Activated gamma-delta T cell treated with anti-CD3 and anti-CD28 coated beads, Interleukin-2, amount 50 U/mL, for 16 hours (primary cell): ENCODE results near the gene NKAIN2.
"Not testable (repeated sequence)": the region's sequence is repeated elsewhere in the genome, so short reads cannot be mapped to it uniquely, and the experiment has no call there.

Experiments used
- DNase-seq: peaks from one replicate; pipeline ENCODE4 v3.0.0-alpha.2; 2020; ENCODE audit warnings: low read depth

The NKAIN2 gene

GRCh38 chr6:123895346-123895745 lies 91.7 kb downstream of the NKAIN2 start:
- no peak for DNase-seq

- no peak for DNase-seq
Observed at GRCh38 chr6:123895806-123896205, 92.1 kb downstream of the NKAIN2 start.

DNA sequence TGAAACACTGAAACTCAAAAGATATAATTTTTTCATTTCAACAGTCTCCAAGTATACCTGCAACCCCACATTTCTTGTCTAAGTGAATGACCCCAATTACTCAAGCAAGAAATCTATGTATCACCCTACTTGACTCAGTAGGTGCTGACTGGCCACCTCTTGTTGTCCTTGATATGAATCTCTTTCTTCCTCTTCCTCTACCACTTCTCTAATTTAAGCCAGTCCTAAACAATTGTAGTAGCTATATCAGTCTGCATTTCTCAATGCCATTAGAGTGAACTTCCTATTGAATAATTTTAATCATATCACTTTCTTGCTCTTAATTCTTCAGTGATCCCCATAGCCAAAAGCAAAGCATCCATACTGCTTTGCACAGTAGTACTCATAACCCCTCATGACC lies 93.2 kb downstream of the NKAIN2 start:
- DNase-seq, result no peak

GRCh38 chr6:123897965-123898364 lies 94.3 kb downstream of the NKAIN2 start:
- no peak for DNase-seq

DNA sequence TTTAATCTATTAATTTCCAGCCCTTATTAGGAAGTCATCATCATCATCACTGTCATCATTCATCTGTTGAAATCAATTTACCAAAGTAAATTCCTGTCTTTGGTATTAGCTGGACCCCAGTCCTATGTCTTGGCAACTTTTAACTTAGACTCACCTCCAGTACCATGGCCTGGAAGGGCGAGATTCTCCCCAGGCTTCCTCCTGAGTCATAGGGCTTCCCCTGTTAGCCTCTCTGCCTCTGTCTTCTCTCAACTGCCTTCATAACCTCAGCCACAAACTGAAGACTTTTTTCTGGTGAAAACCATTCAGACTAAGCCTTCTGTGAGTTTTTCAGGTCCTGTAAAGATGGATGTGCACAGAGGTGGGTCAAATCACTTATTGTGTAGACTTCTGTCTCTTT lies 95.0 kb downstream of the NKAIN2 start:
- no peak for DNase-seq

DNA sequence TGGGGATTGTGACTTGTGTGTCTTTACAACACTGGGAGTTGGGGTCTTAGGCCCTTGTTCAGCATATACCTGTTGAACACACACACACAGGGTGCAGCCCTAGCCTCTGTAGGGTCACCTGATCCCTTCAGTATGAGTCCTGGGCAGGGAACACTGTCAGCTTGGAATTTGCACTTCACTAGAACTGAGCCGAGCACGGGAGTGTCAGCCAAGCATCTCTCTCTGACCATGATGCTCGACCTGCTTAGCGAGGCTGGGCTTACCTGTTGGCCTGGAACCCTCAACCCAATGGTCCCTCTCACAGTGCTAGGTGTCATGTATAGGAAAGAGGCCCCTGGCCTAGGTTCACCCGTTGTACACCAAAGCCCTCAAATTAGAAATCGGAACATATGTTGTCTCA lies 96.1 kb downstream of the NKAIN2 start:
- no peak for DNase-seq

DNA sequence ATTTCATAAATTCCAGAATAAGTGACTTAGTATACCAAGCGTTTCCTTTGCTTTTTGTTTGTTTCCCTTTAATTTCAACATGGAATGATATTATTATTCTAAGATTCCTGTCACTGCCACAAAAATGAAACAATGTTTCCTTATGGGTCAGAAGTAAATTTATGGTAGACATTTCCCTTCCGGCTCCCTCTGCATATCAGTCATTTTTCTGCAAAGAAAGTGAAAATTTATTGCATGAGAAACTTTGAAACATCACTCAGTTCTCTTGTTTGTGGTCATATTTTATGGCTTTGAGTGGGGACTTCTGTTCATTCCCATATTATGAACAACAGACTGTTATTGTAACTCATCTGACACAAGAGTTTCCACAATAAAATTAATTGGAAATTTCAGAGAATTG lies 97.8 kb downstream of the NKAIN2 start:
- DNase-seq, result no peak

- no peak for DNase-seq
Observed at GRCh38 chr6:123902738-123903313, 99.2 kb downstream of the NKAIN2 start.

DNA sequence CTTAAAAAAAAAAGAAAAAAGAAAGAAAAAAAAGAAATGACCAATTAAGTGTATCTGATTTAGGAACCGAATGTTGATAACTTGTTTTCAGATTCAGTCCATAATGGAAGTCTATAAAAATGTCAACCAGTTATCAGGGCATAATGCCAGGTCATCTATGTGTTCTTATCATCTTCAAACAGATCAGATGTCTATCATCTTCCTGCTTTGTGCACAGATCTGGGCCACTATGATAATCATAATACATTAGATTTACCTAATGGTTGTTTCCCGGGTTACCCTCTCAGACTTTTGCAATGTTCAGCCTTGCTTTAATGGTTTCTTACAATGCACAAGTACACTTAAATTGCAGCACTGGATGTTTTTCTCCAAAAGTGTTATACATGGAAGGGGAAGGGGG lies 100.6 kb downstream of the NKAIN2 start:
- no peak for DNase-seq

DNA sequence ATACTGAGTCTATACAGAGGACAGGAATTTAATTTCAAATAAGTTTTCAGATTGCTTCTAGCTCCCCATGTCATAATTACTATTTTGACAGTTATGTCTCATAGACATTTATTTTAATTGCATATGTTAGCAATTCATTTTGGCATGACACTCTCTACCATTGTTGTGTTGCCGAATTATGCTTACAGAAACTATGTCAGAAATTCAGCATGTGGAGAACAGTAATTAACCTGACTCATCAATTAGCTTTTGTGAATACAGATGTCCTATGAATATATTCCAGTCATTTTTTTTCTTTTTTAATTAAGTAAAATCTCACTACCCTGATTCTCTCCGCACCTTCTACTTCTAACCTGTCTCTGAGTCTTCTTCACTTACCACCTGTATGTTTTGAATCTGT lies 105.1 kb downstream of the NKAIN2 start:
- DNase-seq, result no peak

GRCh38 chr6:123909989-123910388 lies 106.3 kb downstream of the NKAIN2 start:
- DNase-seq, result no peak

DNA sequence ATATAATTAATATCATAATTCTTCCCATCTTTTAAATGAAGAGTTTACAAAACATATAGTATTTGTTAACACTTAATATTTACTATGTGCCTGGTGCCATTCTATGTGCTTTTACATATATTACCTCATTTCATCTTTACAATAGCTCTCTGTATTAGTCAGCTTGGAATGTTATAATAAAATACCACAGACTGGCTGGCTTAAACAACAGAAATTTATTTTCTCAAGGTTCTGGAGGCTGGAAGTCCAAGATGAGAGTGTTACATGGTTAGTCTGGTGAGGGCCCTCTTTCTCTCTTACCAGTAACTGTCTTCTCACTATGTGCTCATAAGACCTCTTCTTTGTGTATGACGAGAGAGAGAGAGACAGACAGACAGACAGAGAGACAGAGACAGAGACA lies 110.2 kb downstream of the NKAIN2 start:
- no peak for DNase-seq

GRCh38 chr6:123923379-123923778 lies 119.7 kb downstream of the NKAIN2 start:
- not testable (repeated sequence) for DNase-seq

- no peak for DNase-seq
Observed at GRCh38 chr6:123925350-123925749, 121.7 kb downstream of the NKAIN2 start.

- no peak for DNase-seq
Observed at GRCh38 chr6:123925842-123926399, 122.3 kb downstream of the NKAIN2 start.

DNA sequence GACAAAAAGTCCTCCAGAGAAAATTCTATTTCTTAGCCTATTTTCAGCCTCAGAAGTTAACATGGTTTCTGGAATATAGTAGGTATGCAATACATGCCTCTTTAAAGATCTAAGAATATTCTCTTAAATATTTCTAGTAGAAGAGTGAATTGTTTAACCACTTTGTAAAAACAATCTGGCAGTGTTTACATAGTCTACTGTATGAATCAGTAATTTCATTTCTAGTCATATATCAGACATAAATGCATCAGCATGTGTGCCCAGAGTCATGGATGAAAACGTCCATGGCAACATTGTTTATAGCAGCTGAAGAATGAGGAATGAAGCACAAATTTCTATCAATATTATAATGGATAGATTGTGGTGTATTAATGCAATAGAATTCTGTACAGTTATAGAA lies 124.9 kb downstream of the NKAIN2 start:
- no peak for DNase-seq

- no peak for DNase-seq
Observed at GRCh38 chr6:123931928-123932327, 128.3 kb downstream of the NKAIN2 start.

DNA sequence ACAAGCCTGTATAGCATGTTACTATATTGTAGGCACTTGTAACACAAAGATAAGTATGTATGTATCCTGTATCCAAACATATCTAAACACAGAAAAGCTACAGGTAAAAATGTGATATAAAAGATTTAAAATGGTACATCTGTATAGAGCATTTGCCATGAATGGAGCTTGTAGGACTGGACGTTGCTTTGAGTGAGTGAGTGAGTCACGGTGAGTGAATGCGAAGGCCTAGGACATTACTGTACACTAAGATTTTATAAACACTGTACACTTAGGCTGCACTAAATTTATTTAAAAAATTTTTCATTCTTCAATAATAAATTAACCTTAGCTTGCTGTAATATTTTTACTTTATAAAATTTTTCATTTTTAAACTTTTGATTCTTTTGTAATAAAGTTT lies 136.9 kb downstream of the NKAIN2 start:
- no peak for DNase-seq

- DNase-seq, result no peak
Observed at GRCh38 chr6:123941855-123942254, 138.2 kb downstream of the NKAIN2 start.

- no peak for DNase-seq
Observed at GRCh38 chr6:123945386-123945785, 141.7 kb downstream of the NKAIN2 start.

- DNase-seq, result no peak
Observed at GRCh38 chr6:123953920-123954319, 150.3 kb downstream of the NKAIN2 start.

DNA sequence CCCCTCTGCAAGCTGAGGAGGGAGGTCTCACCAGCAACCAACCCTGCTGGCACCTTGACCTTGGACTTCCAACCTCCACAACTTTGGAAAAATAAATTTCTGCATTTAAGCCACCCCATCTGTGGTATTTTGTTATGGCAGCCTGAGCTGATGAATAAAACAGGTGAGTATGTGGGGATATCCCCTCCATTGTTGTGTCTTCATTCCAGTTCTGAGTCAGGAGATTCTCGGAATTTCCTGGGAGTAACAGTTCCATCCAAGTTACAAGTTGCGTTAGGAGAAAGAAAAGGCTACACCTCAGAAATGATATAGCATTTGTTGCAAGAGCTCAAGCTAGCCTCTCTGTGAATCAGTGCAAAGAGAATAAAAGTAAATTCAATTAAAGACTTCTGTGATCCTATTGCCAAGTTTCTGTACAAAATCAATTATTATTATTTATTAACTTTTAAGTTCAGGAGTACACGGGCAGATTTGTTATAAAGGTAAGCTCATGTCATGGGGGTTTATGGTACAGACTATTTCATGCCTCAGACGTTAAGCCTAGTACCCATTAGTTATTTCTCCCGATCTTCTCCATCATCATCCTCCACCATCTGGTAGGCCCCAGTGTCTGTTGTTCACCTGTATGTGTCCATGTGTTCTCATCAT lies 153.0 kb downstream of the NKAIN2 start:
- DNase-seq, result no peak

DNA sequence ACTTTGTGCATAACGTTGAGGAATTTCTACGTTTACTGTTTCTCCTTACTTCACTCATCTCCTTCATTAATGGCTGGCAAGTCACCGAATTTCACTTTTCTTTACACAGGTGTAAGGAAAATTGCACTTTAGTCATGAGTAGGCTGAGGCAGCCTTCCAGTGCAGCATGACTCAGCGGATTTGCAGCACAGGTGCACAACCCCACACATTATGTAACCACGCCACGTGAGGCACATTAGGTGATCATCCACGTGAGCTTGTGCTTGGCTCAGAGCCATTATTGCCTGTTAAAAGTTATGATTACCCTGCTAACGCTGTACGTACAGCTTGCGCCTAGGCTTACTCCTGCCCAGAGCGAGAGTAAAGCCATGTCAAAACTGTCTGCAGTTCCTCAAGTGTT lies 158.8 kb downstream of the NKAIN2 start:
- no peak for DNase-seq

GRCh38 chr6:123965894-123966293 lies 162.2 kb downstream of the NKAIN2 start:
- no peak for DNase-seq
